Upper lobe of left lung (tissue), 4 donors: ENCODE data around the gene PADI1.

Source experiments
- CTCF ChIP-seq, 6 experiments: fragments of 450-650 bp in 4 of 6; fragments of 200-600 bp in 2 of 6; sonication (generic) in 2 of 6; IDR thresholded peaks; one replicate each; pipeline ENCODE4 v1.5.1; 2016 to 2019; ENCODE audit warnings: antibody characterized with exemption in 6 of 6
- EP300 ChIP-seq, 4 donors: sonication (generic); formaldehyde crosslinking; IDR thresholded peaks; one replicate each; pipeline ENCODE4 v1.5.1; 2017; ENCODE audit warnings: antibody characterized with exemption in 4 of 4, control low read depth in 2 of 4
- POLR2A ChIP-seq, 4 donors: fragments of 450-650 bp; IDR thresholded peaks; one replicate each; pipeline ENCODE4 v1.5.1; 2016 to 2017; ENCODE audit warnings: antibody characterized with exemption in 4 of 4, mild to moderate bottlenecking in 2 of 4

- TF ChIP-seq EP300 (IDR thresholded peaks at IDR 0.05) (no peak), CTCF (IDR thresholded peaks at IDR 0.05) (no peak), POLR2A (IDR thresholded peaks at IDR 0.05) (no peak)
Measured at GRCh38 chr1:17215545-17215890, 10.6 kb downstream of the PADI1 start.
